Right ventricle myocardium inferior (tissue), 1 donor: ENCODE results near the gene R3HDML. TPM values are rescaled to one million over a fixed set of nuclear protein-coding genes. Genes with fewer than 3 reads are reported as not detected.

Experiments used
- ATAC-seq: fragments of 200-7000 bp; cut with Tn5 transposase; one replicate; pipeline ENCODE4 v1.9.1; 2020; ENCODE audit warnings: mild to moderate bottlenecking, moderate library complexity
- DNase-seq: peaks from one replicate; pipeline ENCODE4 v3.0.0; 2021; ENCODE audit errors: missing footprints
- intact Hi-C: fragments of 100-400 bp; cut with DNase I; formaldehyde crosslinking; loops from one replicate; pipeline ENCODE4 v1.11.0; 2022
- total RNA-seq: library from RNA; stranded (reverse); fragmentation: NEBNext Ultra II Directional; extraction: Animal tissue kit (Norgen Biotek cat#: 25700); gene quantifications from one replicate; pipeline ENCODE4 v1.2.1, GENCODE V29; 2021
- donor health status: DM: no; HTN: yes; CAD: no; lungs with severe emphysema.

R3HDML gene
- total RNA-seq, 1 donor from 2014 or later: not detected

DNA sequence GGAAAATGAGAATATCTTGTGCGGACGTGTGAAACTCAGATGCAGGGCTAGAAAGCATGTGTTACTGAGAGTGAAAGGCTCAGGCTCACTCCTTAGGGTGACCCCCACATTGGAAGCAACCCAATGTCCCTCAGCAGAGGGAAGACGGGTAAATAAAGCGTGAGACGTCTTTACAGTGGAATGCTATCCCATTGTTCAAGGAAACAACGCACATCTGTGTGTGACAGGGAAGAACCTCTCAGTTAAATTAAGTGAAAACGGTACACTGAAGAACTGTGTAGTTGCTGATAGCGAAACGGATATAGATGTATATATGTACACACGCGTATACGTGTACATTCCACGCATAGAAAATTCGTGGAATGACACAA lies 19.5 kb downstream of the R3HDML start:
- intact Hi-C loops: no loop called here

DNA sequence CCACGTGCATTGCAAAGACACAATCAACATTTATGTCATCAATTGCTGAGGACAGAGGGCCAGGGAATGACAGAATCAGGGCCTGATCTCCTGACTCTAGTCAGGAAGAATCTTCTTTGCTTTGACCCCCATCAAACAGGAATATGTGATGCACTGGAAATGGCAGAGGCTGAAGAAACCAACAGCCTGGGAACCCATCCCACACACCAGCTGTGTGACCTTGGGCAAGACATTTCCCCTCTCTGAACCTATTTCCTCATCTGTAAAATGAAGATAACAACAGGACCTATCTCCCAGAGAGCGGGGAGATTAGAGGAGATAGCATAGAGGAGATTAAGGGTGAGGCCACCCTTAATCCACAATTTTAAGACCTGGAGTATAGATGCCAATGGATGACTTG lies 20.2 kb downstream of the R3HDML start:
- peak; percentile 43 for ATAC-seq
- intact Hi-C loops: no loop called here
- DNase-seq: no peak

More for the DNA sequence above, 19.5 kb downstream of the R3HDML start:
- no peak for ATAC-seq
- DNase-seq: no peak

DNA sequence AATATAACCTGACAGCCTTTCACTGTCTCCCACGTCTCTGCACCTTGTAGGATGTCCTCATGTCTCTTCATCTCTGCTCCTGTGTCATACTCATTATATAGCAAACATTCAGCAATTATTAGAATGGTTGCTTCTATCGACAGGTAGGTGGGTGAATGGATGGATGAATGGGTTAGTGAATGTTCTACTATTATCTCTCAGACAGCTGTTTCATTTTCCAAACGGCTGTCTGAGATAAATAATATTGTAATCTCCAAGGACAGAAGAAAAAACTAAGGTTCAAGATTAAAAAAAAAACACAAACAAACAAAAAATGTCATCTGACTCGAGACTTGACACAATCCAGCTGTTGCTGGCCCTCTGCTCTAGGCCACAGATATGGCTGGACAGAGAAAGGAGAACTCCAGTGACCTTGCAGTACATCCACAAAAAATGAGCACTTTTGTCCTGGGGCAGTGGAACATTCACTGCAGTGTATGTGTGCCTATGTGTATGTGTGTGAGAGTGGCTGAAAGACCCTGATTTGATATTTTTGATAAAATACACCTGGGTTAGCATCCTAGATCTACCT lies 20.8 kb downstream of the R3HDML start:
- DNase-seq (no peak), ATAC-seq (peak; percentile 79)
- intact Hi-C loops: no loop called here

DNA sequence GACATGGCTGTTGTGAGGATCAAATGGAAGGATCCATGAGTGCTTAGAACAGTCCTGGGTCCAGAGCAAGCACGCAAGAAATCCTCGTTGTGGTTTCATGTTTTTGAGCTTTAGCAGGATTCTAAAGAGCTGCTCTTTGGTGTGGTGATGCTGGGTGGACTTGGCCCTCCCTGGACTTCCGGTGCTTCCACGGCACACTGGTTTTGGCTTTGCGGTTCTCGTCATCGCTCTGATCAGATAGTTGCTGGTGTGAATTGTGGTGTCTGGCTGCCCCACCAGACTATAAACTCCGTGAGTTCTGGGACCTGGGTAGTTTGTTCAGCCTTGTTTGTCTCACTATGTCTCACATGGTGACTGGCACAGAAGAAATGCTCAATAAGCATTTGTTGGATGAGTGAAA lies 21.9 kb downstream of the R3HDML start:
- intact Hi-C loops: no loop called here
- DNase-seq (no peak), ATAC-seq (no peak)

DNA sequence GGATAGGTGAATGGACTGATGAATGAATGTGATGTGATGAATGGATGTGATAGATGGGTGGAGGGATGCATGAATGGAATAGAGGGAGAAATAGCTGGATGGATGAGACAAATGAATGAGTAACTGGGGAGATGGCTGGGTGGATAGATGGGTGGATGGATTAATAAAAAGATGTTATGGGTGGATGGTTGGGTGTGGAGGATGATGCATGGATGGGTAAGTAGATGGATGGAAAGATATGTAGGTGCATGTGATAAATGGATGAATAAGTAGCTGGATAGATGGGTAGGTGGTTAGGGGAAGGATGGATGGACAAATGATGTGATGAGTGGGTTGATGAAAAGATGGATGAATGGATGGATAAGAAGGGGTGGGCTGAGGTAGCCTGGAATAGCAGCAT lies 23.4 kb downstream of the R3HDML start:
- ATAC-seq: no peak
- intact Hi-C loops: no loop called here
- no peak for DNase-seq

DNA sequence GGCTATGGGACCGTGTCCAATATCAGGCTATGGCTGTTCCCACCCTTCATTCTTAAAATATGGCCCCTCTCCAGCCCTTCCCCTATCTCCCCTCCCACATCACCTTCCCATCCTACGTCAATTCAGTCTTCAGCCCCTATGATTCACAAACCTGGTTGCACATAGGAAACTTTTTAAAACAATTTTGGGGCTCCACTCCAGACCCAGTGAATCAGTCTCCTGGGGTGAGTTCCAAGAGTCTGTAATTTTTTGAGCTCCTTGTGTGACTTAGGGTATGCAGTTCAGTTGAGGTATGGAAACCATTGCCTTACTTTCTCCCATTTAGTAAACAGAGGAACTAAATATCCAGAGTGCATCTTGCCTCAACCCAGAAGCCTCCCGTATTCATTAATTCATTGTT lies 24.2 kb downstream of the R3HDML start:
- ATAC-seq (no peak), DNase-seq (no peak)
- intact Hi-C loops: no loop called here

DNA sequence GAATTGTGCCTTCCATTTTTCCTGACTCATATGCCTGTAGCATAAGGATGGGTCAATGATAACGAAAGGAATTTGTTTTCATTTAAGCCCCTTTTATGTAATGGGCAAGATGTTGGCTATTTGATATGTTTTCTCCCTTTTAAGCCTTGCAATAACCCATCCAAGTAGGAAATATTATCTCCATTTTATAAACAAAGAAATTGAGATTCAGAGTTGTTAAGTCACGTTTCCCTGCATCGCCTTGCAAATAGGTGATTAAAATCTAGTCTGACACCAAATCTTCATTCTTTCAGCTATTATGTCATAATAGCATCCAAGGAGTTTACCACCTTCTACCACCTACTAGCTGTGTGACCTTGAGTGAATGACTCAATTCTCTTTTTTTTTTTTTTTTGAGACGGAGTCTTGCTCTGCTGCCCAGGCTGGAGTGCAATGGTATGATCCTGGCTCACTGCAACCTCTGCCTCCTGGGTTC lies 25.7 kb downstream of the R3HDML start:
- ATAC-seq (no peak), DNase-seq (no peak)
- intact Hi-C loops: no loop called here

DNA sequence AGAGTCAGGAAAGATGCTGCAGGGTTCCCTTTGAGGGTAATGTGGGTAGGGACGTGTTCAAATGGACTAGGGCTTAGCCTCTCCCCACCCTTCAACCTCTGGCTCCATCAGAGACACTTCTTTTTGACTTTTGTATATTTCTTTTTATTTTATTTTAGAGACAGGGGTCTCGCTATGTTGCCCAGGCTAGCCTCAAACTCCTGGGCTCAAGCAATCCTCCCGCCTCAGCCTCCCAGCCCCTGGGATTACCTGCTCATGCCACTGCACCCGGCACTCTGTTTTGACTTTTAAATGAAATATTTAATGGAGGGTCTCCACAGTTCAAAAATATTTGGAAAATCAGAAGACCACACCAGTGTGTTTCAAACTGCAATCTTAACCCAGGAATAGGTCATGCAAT lies 27.2 kb downstream of the R3HDML start:
- ATAC-seq: no peak
- intact Hi-C loops: no loop called here

DNA sequence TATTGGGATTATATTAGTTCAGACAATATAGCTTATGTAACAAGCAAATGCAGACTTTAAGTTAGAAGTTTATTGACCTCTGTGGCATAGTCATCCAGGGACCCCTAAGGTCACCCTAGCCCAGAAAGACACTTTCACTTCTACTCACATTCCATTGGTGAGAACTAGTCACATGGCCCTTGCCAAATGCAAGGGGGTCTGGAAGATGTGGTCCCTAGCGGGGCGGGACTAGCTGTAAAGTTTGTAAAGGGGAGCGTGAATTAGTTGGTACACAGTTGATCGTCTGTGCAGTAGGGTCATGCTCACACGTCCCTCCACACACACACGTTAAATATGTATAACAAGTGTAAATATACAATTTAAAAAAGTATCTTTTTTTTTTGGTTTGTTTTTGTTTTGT lies 27.9 kb downstream of the R3HDML start:
- intact Hi-C loops: no loop called here
- ATAC-seq (no peak), DNase-seq (no peak)

More for the DNA sequence above, 27.2 kb downstream of the R3HDML start:
- no peak for DNase-seq

DNA sequence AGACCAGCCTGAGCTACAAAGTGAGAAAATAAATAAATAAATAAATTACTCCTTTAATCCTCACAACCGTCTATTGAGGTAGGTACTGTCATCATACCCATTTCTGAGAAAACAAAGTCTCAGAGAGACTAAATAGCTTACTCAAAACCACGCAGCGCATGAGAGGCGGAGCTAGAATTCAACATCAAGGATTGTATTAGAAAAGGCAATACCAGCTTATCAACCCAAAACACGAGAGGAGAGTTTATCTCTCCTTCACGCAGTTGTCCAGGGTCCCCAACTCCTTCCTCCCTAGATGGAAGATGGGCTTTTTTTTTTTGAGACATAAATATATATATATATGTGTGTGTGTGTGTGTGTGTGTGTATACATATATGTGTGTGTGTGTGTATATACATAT lies 30.9 kb downstream of the R3HDML start:
- DNase-seq (no peak), ATAC-seq (no peak)
- intact Hi-C loops: no loop called here

DNA sequence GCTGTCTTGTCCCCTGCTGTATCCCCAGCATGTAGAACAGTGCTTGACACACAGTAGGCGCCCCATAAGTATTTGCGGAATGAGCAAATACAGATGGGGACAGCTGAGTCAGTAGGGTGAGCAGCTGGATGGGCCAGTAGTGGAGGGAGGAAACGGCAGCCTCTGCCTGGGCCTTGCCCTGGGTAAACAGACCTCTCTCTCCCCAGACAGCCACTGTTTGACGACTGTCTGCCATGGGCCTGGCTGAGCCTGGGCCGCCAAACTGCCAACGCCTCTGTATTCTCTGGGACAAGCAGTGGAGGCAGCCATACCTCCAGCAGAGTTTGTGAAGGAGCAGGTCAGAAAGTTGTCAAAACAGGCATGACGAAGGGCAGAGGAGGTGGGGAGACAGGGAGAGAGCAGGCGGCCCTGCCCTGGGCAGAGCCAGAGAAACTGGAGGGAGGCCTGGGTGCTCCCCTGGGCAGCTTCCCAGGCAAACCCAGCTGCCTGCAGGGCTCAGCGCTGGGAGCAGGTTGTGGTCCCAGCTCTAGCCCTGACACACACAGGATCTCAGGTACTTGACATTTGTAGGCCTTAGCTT lies 33.9 kb downstream of the R3HDML start:
- intact Hi-C loops: no loop called here
- ATAC-seq (no peak), DNase-seq (no peak)

DNA sequence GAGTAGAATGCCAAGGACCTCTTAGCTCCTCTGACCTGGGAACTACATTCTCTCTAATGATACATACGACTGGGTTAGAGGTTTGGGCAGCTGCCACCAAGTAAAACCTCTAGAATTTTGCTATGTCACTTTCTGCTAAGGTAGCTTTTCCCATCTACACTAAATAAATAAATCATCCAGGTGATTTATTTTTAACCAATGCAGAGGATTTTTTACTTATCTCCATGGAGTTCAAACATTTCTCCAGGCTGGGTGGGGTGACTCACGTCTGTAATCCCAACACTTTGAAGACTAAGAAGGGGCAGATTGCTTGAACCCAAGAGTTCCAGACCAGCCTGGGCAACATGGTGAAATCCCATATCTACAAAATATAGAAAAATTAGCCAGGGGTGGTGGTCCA lies 45.8 kb downstream of the R3HDML start:
- ATAC-seq: no peak
- no peak for DNase-seq
- intact Hi-C loops: no loop called here

DNA sequence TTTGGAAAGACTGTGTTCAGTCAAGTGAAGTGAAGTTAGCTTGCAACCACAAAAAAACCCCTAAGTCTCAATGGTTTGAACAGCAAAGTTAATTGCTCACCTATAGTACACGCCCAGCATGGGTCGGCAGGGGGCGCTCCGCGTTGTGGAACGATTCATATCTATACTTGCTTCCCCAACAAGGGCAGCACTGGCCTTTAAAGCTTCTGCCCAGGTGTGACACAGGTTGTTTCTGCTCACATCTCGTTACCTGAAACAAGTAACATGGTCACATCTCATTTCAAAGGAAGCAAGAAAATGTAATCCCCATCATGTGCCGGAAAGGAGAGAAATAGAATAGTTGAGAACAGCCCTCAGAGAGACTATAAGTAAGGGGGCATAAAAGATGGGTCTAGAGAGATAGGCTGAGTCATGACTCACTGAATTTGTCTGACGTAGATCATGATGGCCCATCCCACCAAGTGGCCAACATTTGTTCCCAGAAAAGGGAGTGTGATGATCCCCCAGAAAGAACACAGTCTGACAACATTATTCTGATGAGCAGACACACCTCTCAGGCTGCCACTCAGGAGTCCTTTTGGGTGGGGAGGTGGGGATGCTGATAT lies 47.7 kb downstream of the R3HDML start:
- intact Hi-C loops: loop anchor here (2.0 to 5.0 kb wide), 3 partner anchors 72 to 348 kb away; partner anchors contain the start of gene FITM2
- ATAC-seq (peak; percentile 53), DNase-seq (peak; percentile 93)

DNA sequence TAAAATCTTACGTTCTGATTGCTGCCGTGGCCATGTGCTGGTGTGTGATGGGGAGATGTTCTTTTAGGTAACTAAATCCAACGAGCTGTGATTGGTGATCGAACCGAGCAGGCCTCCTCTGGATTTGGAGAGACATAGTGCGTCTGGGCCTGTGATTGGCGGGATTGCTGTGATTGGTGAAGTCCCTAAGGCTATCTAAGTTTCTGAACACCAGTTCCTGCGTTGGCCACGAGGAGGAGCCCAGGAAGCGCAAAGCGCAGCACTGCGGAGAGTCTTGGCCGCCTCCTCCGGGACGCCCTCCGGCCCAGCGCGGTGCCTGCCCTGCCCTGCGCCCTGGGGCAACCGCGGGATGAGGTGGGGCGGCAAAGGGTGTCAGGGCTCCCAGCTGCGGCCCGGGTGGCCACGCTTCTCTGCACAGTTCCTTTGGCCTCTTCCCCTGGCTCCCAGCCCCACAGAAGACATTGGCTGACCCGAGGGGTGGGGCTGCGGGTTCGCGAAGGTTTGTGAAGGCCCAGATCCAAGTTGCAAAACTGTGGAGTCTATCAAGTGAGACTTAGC lies 51.7 kb downstream of the R3HDML start:
- ATAC-seq (peak; percentile 66), DNase-seq (peak; percentile 77)
- intact Hi-C loops: loop anchor here (2.0 to 5.0 kb wide), 3 partner anchors 70 to 344 kb away; partner anchors contain the start of gene FITM2

DNA sequence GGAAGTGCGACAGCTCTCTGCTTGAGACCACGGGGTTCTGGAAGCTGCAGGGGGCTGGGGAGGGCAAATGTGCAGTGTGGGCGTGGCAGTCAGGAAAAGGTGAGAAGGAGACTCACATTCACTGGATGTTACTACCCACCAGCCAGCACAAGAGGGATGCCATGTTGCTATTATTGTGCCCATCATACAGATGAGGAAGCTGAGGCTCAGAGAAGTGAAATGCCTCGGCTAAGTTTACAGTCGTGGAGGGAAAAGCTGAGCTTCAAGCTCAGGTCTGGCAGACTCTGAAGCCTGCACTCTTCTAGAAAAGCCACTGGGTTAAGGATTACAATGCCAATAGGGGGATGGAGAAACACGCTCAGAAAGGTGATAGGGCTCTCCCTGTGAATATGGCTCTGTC lies 53.0 kb downstream of the R3HDML start:
- intact Hi-C loops: loop anchor here (2.0 to 5.0 kb wide), 3 partner anchors 69 to 342 kb away; partner anchors contain the start of gene FITM2
- DNase-seq (no peak), ATAC-seq (no peak)

DNA sequence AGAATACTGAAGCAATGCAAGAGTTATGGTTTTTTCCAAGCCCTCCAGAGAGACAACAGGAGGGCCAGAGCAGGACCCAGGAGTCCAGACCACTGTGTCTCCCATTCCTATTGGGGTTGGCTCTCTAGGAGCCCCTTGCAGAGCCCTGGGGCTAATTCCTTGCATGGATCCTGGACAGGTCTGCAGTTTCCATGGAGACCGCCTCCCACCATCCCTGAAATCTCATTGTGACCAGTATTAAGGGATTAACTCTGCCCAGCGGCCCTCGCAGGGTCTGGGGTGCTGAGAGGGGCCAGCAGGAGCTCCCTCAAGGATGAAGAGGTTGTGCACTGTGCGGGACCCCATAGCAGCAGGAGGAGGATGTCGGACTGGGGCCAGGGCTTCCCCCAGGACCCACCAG lies 53.4 kb downstream of the R3HDML start:
- DNase-seq: no peak
- intact Hi-C loops: no loop called here
- ATAC-seq: no peak

DNA sequence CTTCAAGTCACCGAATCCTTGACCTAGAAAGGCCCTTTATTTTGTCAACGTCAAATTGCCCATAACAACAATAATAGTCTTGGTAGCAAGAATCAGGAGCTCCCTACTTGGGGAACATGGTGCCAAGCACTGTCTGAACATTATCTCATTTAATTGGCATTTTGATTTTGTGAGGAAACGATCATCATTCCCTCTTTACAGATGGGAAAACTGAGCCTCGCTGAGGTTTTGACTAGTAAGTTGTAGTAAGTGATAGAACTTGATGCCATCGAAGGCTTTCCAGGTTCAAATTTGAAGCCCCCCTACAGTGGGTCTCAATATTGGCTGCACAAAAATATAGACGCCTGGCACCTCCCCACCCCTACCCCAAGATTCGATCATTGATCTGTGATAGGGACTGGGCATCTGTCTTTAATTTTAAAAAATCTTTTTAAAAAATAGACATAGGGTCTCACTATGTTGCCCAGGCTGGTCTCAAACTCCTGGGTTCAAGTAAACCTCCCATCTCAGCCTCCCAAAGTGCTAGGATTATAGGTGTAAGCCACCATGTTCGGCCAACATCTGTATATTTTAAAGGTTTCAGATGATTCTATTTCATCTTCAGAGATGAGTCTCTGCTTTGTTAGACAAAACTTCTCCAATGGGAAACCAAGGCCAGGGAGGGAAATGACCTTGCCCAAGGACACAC lies 55.4 kb downstream of the R3HDML start:
- no peak for ATAC-seq
- DNase-seq: no peak
- intact Hi-C loops: no loop called here

DNA sequence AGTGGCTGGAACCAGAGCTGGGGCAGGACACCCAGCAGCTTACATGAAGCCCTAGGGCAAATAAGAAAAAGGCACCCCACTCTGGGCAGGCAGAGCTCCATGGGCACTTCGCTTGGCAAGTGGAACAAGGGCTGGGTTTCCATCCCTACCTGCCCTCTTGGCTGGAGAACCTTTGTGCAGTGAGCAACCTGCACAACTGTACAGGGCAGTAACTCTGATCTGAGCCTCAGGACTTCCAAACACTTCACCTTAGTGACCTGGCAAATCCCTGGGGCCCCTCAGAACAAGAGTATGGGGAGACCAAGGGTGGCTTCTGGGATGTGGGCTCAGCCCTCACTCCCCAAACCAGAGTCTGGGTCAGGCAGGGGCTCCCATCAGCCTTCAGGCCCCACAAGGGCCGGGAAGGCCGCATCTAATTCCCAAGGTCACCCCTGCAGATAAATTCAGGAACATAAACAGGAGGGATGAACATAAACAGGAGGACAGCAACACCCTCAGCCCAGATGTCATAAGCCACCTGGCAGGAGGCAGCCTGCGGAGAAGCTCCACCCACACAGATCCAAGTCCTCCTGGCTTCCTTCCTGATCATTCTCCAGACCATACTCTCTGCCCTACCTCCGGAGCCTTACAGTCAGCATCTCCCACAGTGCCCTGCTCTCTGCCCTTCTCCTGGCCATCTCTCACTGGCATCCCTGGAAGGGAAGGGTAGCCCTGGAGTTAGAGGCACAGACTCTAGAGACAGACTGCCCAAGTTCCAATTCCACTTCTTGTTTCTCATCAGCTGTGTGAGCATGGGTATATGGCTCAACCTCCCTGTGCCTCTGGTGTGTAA lies 56.1 kb downstream of the R3HDML start:
- intact Hi-C loops: no loop called here
- ATAC-seq (no peak), DNase-seq (no peak)
